OCI-M2 (cell line): ENCODE data around the gene PARD3.

ENCODE experiments used
- DNase-seq: peaks from one replicate; lab custom pipeline; 2025; ENCODE audit not compliant: unreplicated experiment; lab: John Stamatoyannopoulos, UW

Gene PARD3

GRCh38 chr10:34151931-34152330, 663.2 kb downstream of the PARD3 start:
- no peak for DNase-seq

GRCh38 chr10:34151481-34151880, 663.6 kb downstream of the PARD3 start:
- DNase-seq = no peak

GRCh38 chr10:34150103-34150502, 665.0 kb downstream of the PARD3 start:
- DNase-seq = no peak

- DNase-seq = no peak
Observed at GRCh38 chr10:34148305-34148657, 666.8 kb downstream of the PARD3 start.

GRCh38 chr10:34147641-34148304, 667.3 kb downstream of the PARD3 start:
- DNase-seq = no peak

GRCh38 chr10:34145715-34146114, 669.4 kb downstream of the PARD3 start:
- DNase-seq = no peak

- no peak for DNase-seq
Observed at GRCh38 chr10:34143466-34143865, 671.6 kb downstream of the PARD3 start.

GRCh38 chr10:34141032-34141680, 673.9 kb downstream of the PARD3 start:
- no peak for DNase-seq

- DNase-seq = no peak
Observed at GRCh38 chr10:34139559-34139958, 675.5 kb downstream of the PARD3 start.

GRCh38 chr10:34137955-34138354, 677.1 kb downstream of the PARD3 start:
- no peak for DNase-seq

GRCh38 chr10:34137201-34137600, 677.9 kb downstream of the PARD3 start:
- DNase-seq = no peak

GRCh38 chr10:34135515-34135914, 679.6 kb downstream of the PARD3 start:
- DNase-seq = no peak

- no peak for DNase-seq
Observed at GRCh38 chr10:34134602-34135001, 680.5 kb downstream of the PARD3 start.

GRCh38 chr10:34133406-34133805, 681.7 kb downstream of the PARD3 start:
- DNase-seq = no peak

GRCh38 chr10:34131152-34131551, 683.9 kb downstream of the PARD3 start:
- DNase-seq = no peak

GRCh38 chr10:34127676-34128075, 687.4 kb downstream of the PARD3 start:
- DNase-seq = no peak

GRCh38 chr10:34126371-34127151, 688.5 kb downstream of the PARD3 start:
- DNase-seq = no peak

- no peak for DNase-seq
Observed at GRCh38 chr10:34125702-34126101, 689.4 kb downstream of the PARD3 start.

- no peak for DNase-seq
Observed at GRCh38 chr10:34124522-34125035, 690.5 kb downstream of the PARD3 start.

GRCh38 chr10:34121781-34122622, 693.1 kb downstream of the PARD3 start:
- no peak for DNase-seq

GRCh38 chr10:34121125-34121753, 693.9 kb downstream of the PARD3 start:
- DNase-seq = no peak
